Endothelial cell of umbilical vein (primary cell): Measurements from ENCODE around the gene KAZALD1. TPM values are rescaled to one million over a fixed set of nuclear protein-coding genes. Genes with fewer than 3 reads are reported as not detected.

ENCODE experiments used
- BruUV-seq: library from RNA; stranded (reverse); fragments of 400-500 nt; replicated peaks from 2 replicates; lab custom pipeline; 2021; lab: Mats Ljungman, UMichigan
- CTCF ChIA-PET: fragments of 300-600, 350-600 bp; sonication (Branson Sonifier 250); formaldehyde crosslinking; loops from one replicate; lab custom pipeline; 2021; ENCODE audit warnings: antibody characterized with exemption, inconsistent platforms; lab: Charles Lee
- POLR2A ChIA-PET: fragments of 300-600, 350-600 bp; sonication (Branson Sonifier 250); formaldehyde crosslinking; loops from one replicate; lab custom pipeline; 2021; ENCODE audit warnings: antibody characterized with exemption, inconsistent platforms; lab: Charles Lee
- DNase-seq: peaks from one replicate; pipeline ENCODE4 v3.0.0-alpha.2; 2011; ENCODE audit warnings: low read depth, low spot score
- FAIRE-seq: peaks from 2 replicates; lab custom pipeline; 2011; peaks lifted over from hg19 to GRCh38; lab: Jason Lieb, UNC
- H2AFZ ChIP-seq: 2 replicates; pipeline ENCODE4 v1.6.0; 2012; ENCODE audit warnings: low read depth, low read length, control low read depth, inconsistent platforms
- H3K27ac ChIP-seq: 2 replicates; pipeline ENCODE4 v1.5.1; 2011; ENCODE audit warnings: low read depth, mild to moderate bottlenecking, control low read depth, low read length, moderate library complexity; ENCODE audit not compliant: insufficient read depth
- H3K27me3 ChIP-seq, 2 experiments: 2 replicates each; pipeline versions ENCODE4 v1.6.0 to v1.6.1; 2011; ENCODE audit warnings: low read length in 2 of 2, mixed read lengths in 1 of 2; ENCODE audit not compliant: control insufficient read depth in 2 of 2, insufficient read depth in 2 of 2
- H3K36me3 ChIP-seq, 2 experiments: 2 replicates in 1 of 2; 3 replicates in 1 of 2; pipeline ENCODE4 v1.5.1; 2011; ENCODE audit warnings: low read length in 2 of 2, mild to moderate bottlenecking in 1 of 2, moderate library complexity in 1 of 2; ENCODE audit not compliant: control insufficient read depth in 2 of 2, insufficient read depth in 2 of 2; ENCODE audit errors: extremely low read depth in 1 of 2
- H3K4me1 ChIP-seq: 3 replicates; pipeline ENCODE4 v1.5.1; 2011; ENCODE audit warnings: mild to moderate bottlenecking, low read length; ENCODE audit not compliant: control insufficient read depth, insufficient read depth; ENCODE audit errors: extremely low read depth
- H3K4me2 ChIP-seq: 2 replicates; pipeline ENCODE4 v1.6.1; 2011; ENCODE audit warnings: low read length, control low read depth, mixed read lengths; ENCODE audit not compliant: insufficient read depth
- H3K4me3 ChIP-seq, 3 experiments: fragments of 200-600 bp in 1 of 3; sonication (generic), shearing (Covaris generic) in 1 of 3; replicated peaks in 1 of 3; 2 replicates each; pipeline ENCODE4 v1.5.1; 2011 to 2016; ENCODE audit warnings: control low read depth in 3 of 3, low read length in 3 of 3, mild to moderate bottlenecking in 2 of 3, inconsistent platforms in 1 of 3, low read depth in 1 of 3, moderate library complexity in 1 of 3; ENCODE audit not compliant: insufficient read depth in 1 of 3
- H3K79me2 ChIP-seq: 2 replicates; pipeline ENCODE4 v1.6.0; 2012; ENCODE audit warnings: low read length, inconsistent platforms; ENCODE audit not compliant: control insufficient read depth, insufficient read depth
- H3K9ac ChIP-seq: replicated peaks from 2 replicates; pipeline ENCODE3; 2011; ENCODE audit warnings: low read length, control low read depth; ENCODE audit not compliant: insufficient read depth; ENCODE audit errors: extremely low read depth
- H3K9me1 ChIP-seq: replicated peaks from 3 replicates; pipeline ENCODE4 v1.6.0; 2011; ENCODE audit warnings: mild to moderate bottlenecking, low read length; ENCODE audit not compliant: control insufficient read depth, insufficient read depth; ENCODE audit errors: extremely low read depth
- H3K9me3 ChIP-seq: replicated peaks from 2 replicates; pipeline ENCODE4 v1.5.1; 2012; ENCODE audit warnings: low read length, inconsistent platforms; ENCODE audit not compliant: control insufficient read depth, insufficient read depth
- H4K20me1 ChIP-seq: replicated peaks from 2 replicates; pipeline ENCODE3; 2011; ENCODE audit warnings: mild to moderate bottlenecking, low read length; ENCODE audit not compliant: control insufficient read depth, insufficient read depth; ENCODE audit errors: extremely low read depth
- CTCF ChIP-seq, 2 donors: IDR thresholded peaks; 1 replicate in 1 of 2; 2 replicates in 1 of 2; pipeline ENCODE4 v1.5.1; 2011; ENCODE audit warnings: low read length in 2 of 2, mild to moderate bottlenecking in 2 of 2, moderate library complexity in 2 of 2, control low read depth in 1 of 2, inconsistent platforms in 1 of 2, low read depth in 1 of 2; ENCODE audit not compliant: insufficient read depth in 1 of 2; ENCODE audit errors: extremely low read depth in 1 of 2
- EZH2 ChIP-seq: IDR thresholded peaks from 2 replicates; pipeline ENCODE4 v1.6.1; 2012; ENCODE audit warnings: borderline replicate concordance, low read depth, mild to moderate bottlenecking, moderate library complexity, low read length, inconsistent platforms; ENCODE audit not compliant: severe bottlenecking
- FOS ChIP-seq: IDR thresholded peaks from 2 replicates; pipeline ENCODE4 v1.6.1; 2011; ENCODE audit warnings: mild to moderate bottlenecking, low read length, moderate library complexity, borderline replicate concordance; ENCODE audit not compliant: insufficient read depth
- GATA2 ChIP-seq: IDR thresholded peaks from 2 replicates; pipeline ENCODE4 v1.7.0; 2011; ENCODE audit warnings: low read depth, mild to moderate bottlenecking, moderate library complexity, mixed read lengths, low read length; ENCODE audit not compliant: insufficient read length, insufficient read depth
- JUN ChIP-seq: IDR thresholded peaks from 2 replicates; pipeline ENCODE4 v1.6.1; 2011; ENCODE audit warnings: borderline replicate concordance, low read depth; ENCODE audit not compliant: insufficient read length, insufficient read depth
- MAX ChIP-seq: IDR thresholded peaks from 2 replicates; pipeline ENCODE4 v1.6.1; 2011; ENCODE audit not compliant: insufficient read depth, insufficient read length
- MYC ChIP-seq: IDR thresholded peaks from one replicate; pipeline ENCODE4 v1.6.1; 2011; ENCODE audit warnings: mild to moderate bottlenecking, low read depth, low read length
- POLR2A ChIP-seq: IDR thresholded peaks from 2 replicates; pipeline ENCODE4 v1.6.1; 2012; ENCODE audit warnings: low read depth, mild to moderate bottlenecking, control low read depth, low read length
- POLR2AphosphoS5 ChIP-seq: IDR thresholded peaks from 2 replicates; pipeline ENCODE4 v1.6.1; 2012; ENCODE audit warnings: low read depth, mild to moderate bottlenecking, control low read depth, low read length, moderate library complexity; ENCODE audit not compliant: insufficient read depth
- dilution Hi-C: fragments of 300-500 bp; cut with MboI; formaldehyde crosslinking; loops from one replicate; pipeline ENCODE4 v1.15.0; 2019; ENCODE audit warnings: low sequenced_read_pairs; ENCODE audit not compliant: extremely low pct_ligation_motif_present
- intact Hi-C: fragments of 100-400 bp; cut with micrococcal nuclease; formaldehyde crosslinking; loops from one replicate; pipeline ENCODE4 v1.10.0; 2022
- polyA plus RNA-seq, 4 experiments: library from polyadenylated mRNA; depleted of rRNA in 3 of 4; stranded (reverse) in 3 of 4; unstranded in 1 of 4; fragments of >200 nt; gene quantifications; 2 replicates each; pipeline versions ENCODE4 v1.2.1 to v1.2.3, GENCODE V29; 2011 to 2012; ENCODE audit warnings: missing spikeins in 1 of 4
- total RNA-seq: library from RNA; stranded (reverse); gene quantifications from 2 replicates; pipeline ENCODE4 v1.2.3, GENCODE V29; 2021

The KAZALD1 gene
- total and polyA plus RNA-seq, 2 donors (not counting 3 experiments of a cell fraction or from before 2014, with no cell fraction given), result 3.0 to 3.3 TPM

GRCh38 chr10:101040851-101041250 is 20.9 kb upstream of the KAZALD1 start:
- intact Hi-C loops, result loop anchor here (1.0 kb wide), 2 partner anchors 9 to 25 kb away; no protein-coding TSS in a partner anchor
- no TSS peak for BruUV-seq
- no peak for FAIRE-seq
- ChIA-PET POLR2A (interaction anchor here (0.6 kb wide), 2 partner anchors 20 to 57 kb away, joined by 3 to 9 read pairs; no protein-coding TSS in a partner anchor), CTCF (interaction anchor here (0.6 to 9.9 kb wide), 18 partner anchors 10 to 1599 kb away, joined by 3 to 165 read pairs (median 4); partner anchors contain the start of genes KAZALD1, PDZD7 and SFXN3)
- no peak for DNase-seq
- H3K79me2 ChIP-seq, result no peaks in the 10 kb centered on the region
- no peak overlapping the region for H3K9ac ChIP-seq
- H3K4me1 ChIP-seq, result peaks cover 11% of the 10 kb centered on the region
- H4K20me1 ChIP-seq, result no peaks in the 10 kb centered on the region
- peaks cover 2 to 3% of the 10 kb centered on the region in 2 experiments for H3K27me3 ChIP-seq
- H3K4me2 ChIP-seq, result no peak overlapping the region
- H2AFZ ChIP-seq, result no peak overlapping the region
- H3K36me3 ChIP-seq, result peaks cover 10 to 38% of the 10 kb centered on the region in 2 experiments
- no peak overlapping the region for H3K27ac ChIP-seq
- dilution Hi-C loops, result no loop called here
- H3K9me1 ChIP-seq, result no peaks in the 10 kb centered on the region
- TF ChIP-seq CTCF (IDR thresholded peaks at IDR 0.05; ENCODE audit: extremely low read depth in 1 of 2, insufficient read depth in 1 of 2, low read depth in 1 of 2, low read length in 2 of 2), result no peak
- no peak for TF ChIP-seq MYC
- TF ChIP-seq POLR2AphosphoS5, result no peak
- no peak for TF ChIP-seq FOS
- no peak for TF ChIP-seq EZH2
- TF ChIP-seq MAX, result no peak
- TF ChIP-seq GATA2, result no peak
- TF ChIP-seq POLR2A, result no peak
- TF ChIP-seq JUN, result no peak
- no peaks in the 10 kb centered on the region for H3K9me3 ChIP-seq
- H3K4me3 ChIP-seq, result no peak overlapping the region
